IPS-15b (cell line): Measurements from ENCODE around the gene DAZAP1.
A peak's percentile ranks its signal among the peaks of the same experiment; 100 is the strongest.

Experiments used
- H3K27me3 ChIP-seq: one replicate; pipeline ENCODE4 v1.6.1; 2013; ENCODE audit warnings: low read length; ENCODE audit not compliant: control insufficient read depth, insufficient read depth
- H3K36me3 ChIP-seq: one replicate; pipeline ENCODE4 v1.6.1; 2013; ENCODE audit warnings: low read length; ENCODE audit not compliant: control insufficient read depth, insufficient read depth
- H3K4me1 ChIP-seq: one replicate; pipeline ENCODE4 v1.6.1; 2013; ENCODE audit warnings: mild to moderate bottlenecking, low read length; ENCODE audit not compliant: control insufficient read depth, insufficient read depth
- H3K4me3 ChIP-seq: one replicate; pipeline ENCODE4 v1.5.1; 2013; ENCODE audit warnings: low read depth, low read length
- H3K9ac ChIP-seq: one replicate; pipeline ENCODE4 v1.6.1; 2013; ENCODE audit warnings: low read depth, mild to moderate bottlenecking, low read length
- H3K9me3 ChIP-seq: one replicate; pipeline ENCODE4 v1.6.1; 2013; ENCODE audit warnings: mild to moderate bottlenecking, low read length; ENCODE audit not compliant: control insufficient read depth, insufficient read depth

DAZAP1 gene

GRCh38 chr19:1447944-1448343 is 40.6 kb downstream of the DAZAP1 start:
- Histone ChIP-seq H3K36me3 (no peaks in the 10 kb centered on the region), H3K27me3 (peaks cover 56% of the 10 kb centered on the region), H3K4me3 (no peak overlapping the region), H3K9ac (no peak overlapping the region), H3K9me3 (no peaks in the 10 kb centered on the region), H3K4me1 (peaks cover 3% of the 10 kb centered on the region)

DNA sequence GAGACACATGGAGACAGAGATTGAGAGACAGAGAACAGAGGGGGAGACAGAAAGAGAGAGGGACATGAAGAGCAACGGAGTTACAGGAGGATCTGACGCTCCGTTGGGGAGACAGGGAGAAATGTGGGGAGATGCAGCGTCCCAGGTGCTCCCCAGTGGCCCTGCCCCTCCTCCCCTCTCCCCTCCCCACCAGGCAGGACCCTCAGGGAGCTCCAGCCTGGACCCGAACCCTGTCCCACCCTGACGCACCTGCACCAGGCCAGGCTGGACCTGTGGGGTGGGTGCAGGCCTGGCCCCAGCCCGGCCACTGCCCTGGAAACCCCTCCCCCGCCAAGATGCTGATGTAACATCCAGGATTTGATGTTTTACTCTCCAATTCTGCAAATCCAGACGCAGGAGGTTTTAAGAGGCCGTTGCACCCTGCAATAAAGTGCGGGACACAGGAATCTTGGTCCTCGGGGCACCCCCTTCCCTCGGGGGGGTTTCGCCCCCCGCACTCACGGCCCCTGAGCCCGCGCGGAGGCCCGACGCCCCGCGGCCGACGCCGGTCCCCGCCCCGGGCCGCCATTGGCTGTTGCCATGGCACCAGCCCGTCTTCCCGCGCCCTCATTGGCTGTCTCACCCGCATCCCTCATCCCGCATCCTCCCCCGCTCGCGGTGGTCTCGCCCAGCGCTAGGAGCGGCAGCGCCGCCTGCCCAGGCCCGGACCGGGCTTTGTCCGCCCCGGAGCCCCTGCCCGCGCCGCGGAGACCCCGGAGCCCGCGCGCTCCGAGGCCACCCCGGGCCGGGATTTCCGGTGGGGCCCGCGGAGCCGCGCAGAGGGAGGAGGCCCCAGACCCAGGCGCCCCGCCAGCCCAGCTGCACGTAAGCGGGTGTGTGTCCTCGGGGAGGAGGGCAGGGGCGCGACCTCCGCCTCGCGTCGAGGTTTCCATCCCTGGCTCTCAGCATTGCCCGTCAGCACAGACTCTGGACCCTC is 42.4 kb downstream of the DAZAP1 start, which contains the start of gene APC2:
Gene APC2 (plus strand): TSS at position 655 of the 976 bp plus-strand sequence. CDS start 2,881 bp downstream, outside the sequence.
- H3K9ac ChIP-seq, result no peak within 1 kb of the TSS

GRCh38 chr19:1450735-1451731 is 43.6 kb downstream of the DAZAP1 start:
- Histone ChIP-seq H3K36me3 (no peaks in the 10 kb centered on the region), H3K9ac (no peak overlapping the region), H3K4me1 (no peaks in the 10 kb centered on the region), H3K27me3 (peaks cover 66% of the 10 kb centered on the region), H3K4me3 (peak overlapping the region; percentile 8), H3K9me3 (no peaks in the 10 kb centered on the region)

More for the DNA sequence above, 42.4 kb downstream of the DAZAP1 start, which contains the start of gene APC2:
- H3K9me3 ChIP-seq, result no peaks in the 10 kb centered on the region
- H3K4me1 ChIP-seq, result no peaks in the 10 kb centered on the region
- no peaks in the 10 kb centered on the region for H3K36me3 ChIP-seq
- peaks cover 66% of the 10 kb centered on the region for H3K27me3 ChIP-seq
- H3K4me3 ChIP-seq, result peak within 1 kb of the TSS; percentile 39

- peaks cover 67% of the 10 kb centered on the region for H3K27me3 ChIP-seq
These were observed 44.8 kb downstream of the DAZAP1 start for GRCh38 chr19:1451916-1452801.

DNA sequence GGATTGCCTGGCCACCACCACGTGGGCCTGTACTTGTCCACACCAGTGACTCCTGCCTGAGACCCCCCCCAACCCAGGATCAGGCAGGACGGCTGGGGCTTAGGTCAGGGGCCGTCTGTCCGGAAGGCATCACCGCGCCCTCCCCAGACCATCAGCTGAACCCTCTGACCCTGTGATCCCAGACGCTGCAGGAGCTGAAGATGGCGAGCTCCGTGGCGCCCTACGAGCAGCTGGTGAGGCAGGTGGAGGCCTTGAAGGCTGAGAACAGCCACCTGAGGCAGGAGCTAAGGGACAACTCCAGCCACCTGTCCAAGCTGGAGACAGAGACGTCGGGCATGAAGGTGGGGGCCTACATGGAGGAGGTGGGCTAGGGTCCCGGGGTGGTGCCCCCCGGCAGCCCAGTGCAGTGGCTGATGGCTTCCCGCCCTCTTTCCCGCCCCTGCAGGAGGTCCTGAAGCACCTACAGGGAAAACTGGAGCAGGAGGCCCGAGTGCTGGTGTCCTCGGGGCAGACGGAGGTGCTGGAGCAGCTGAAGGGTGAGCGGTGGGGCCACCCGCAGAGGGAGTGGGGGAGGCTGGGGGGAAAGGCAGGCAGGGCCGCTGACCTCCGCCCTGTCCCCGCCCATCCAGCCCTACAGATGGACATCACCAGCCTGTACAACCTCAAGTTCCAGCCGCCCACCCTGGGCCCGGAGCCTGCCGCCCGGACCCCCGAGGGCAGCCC is 45.6 kb downstream of the DAZAP1 start:
- H3K27me3 ChIP-seq, result peaks cover 66% of the 10 kb centered on the region
- H3K9me3 ChIP-seq, result no peaks in the 10 kb centered on the region
- H3K4me3 ChIP-seq, result no peak overlapping the region
- no peaks in the 10 kb centered on the region for H3K36me3 ChIP-seq
- peaks cover 2% of the 10 kb centered on the region for H3K4me1 ChIP-seq
- H3K9ac ChIP-seq, result no peak overlapping the region

More at GRCh38 chr19:1451916-1452801, 44.8 kb downstream of the DAZAP1 start:
- H3K9me3 ChIP-seq, result no peaks in the 10 kb centered on the region
- no peak overlapping the region for H3K4me3 ChIP-seq
- no peak overlapping the region for H3K9ac ChIP-seq
- H3K4me1 ChIP-seq, result no peaks in the 10 kb centered on the region
- no peaks in the 10 kb centered on the region for H3K36me3 ChIP-seq

- Histone ChIP-seq H3K27me3 (peaks cover 67% of the 10 kb centered on the region), H3K36me3 (no peaks in the 10 kb centered on the region), H3K9ac (no peak overlapping the region), H3K4me3 (no peak overlapping the region), H3K9me3 (no peaks in the 10 kb centered on the region), H3K4me1 (peaks cover 2% of the 10 kb centered on the region)
These were observed 46.4 kb downstream of the DAZAP1 start for GRCh38 chr19:1453525-1454364.

DNA sequence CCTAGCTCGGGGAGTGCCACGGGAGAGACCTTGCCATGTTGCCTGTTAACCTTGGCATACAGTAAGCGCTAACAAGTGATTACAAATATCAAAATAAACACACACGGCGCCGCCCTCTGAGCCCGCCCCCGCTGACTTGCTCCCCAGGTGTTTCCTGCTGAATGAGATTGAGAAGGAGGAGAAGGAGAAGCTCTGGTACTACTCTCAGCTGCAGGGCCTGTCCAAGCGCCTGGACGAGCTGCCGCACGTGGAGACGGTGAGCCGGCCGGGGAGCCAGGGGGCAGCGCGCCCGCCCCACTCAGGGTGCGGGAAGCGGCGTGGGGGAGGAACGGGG is 47.6 kb downstream of the DAZAP1 start:
- H3K9ac ChIP-seq, result no peak overlapping the region
- H3K4me3 ChIP-seq, result no peak overlapping the region
- H3K36me3 ChIP-seq, result no peaks in the 10 kb centered on the region
- H3K4me1 ChIP-seq, result peaks cover 2% of the 10 kb centered on the region
- peaks cover 58% of the 10 kb centered on the region for H3K27me3 ChIP-seq
- no peaks in the 10 kb centered on the region for H3K9me3 ChIP-seq

DNA sequence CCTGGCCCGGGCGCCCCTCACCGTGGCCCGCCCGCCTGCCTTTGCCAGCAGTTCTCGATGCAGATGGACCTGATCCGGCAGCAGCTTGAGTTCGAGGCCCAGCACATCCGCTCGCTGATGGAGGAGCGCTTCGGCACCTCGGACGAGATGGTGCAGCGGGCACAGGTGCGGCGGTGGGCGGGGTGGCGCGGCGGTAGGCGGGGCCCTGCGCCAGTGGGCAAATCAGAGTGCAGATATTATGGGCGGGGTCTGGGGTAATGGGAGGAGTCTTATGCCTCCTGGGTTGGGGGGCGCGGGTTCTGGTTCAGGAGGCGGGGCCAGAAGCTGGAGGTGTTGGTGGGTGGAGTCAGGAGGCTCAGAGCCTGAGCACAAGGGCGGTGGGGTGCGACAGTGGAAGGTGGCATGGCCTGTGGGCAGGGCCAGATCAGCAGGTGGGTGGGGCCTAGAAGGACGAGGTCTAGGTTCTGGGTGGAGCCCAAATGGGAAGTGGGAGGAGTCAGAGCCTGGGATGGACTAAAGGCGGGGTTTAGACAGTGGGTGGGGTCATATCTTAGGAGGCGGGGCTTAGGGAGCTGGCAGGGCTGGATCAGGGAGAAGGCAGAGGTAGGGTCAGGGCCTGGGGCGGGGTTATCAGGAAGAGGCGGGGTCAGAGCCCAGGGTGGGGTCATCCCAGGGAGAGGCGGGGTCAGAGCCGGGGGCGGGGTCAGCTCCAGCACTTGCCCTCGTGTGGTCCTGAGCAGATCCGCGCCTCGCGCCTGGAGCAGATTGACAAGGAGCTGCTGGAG is 48.1 kb downstream of the DAZAP1 start:
- H3K4me3 ChIP-seq, result peak overlapping the region; percentile 22
- H3K27me3 ChIP-seq, result peaks cover 54% of the 10 kb centered on the region
- no peaks in the 10 kb centered on the region for H3K36me3 ChIP-seq
- no peak overlapping the region for H3K9ac ChIP-seq
- peaks cover 2% of the 10 kb centered on the region for H3K4me1 ChIP-seq
- no peaks in the 10 kb centered on the region for H3K9me3 ChIP-seq

DNA sequence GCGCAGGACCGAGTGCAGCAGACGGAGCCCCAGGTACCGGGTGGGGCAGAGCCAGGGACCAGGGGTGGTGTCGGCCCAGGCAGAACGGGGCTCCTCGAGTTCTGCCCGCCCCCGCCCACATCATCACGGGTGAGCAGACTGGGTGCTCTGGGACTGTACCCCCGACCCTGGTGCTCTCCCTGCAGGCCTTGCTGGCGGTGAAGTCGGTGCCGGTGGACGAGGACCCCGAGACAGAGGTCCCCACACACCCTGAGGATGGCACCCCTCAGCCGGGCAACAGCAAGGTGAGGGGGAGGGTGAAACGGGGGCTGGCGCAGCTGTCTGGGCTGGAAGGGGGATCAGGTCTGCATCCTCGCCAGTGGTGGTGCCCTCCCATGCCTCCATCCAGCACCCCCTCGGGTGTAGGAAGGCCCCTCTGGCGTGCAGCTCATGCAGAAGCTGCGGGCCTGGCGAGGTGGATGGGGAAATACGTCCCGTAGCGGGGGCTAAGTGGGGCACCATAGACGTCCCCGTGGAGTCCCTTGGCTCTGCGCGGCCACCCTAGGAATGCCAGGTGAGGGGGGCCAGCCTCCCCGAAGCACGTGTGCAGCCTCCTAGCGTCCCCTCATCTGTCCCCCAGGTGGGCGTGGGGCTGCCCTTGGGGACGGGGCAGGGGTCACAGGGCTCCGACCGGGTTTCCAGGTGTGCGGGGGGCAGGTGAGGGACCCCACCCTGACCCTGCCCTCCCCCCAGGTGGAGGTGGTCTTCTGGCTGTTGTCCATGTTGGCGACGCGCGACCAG is 48.9 kb downstream of the DAZAP1 start:
- H3K27me3 ChIP-seq, result peaks cover 46% of the 10 kb centered on the region

More for the DNA sequence above, 48.9 kb downstream of the DAZAP1 start:
- Histone ChIP-seq H3K9ac (no peak overlapping the region), H3K4me3 (peak overlapping the region; percentile 22), H3K9me3 (no peaks in the 10 kb centered on the region), H3K4me1 (peaks cover 2% of the 10 kb centered on the region), H3K36me3 (no peaks in the 10 kb centered on the region)
